ENCODE data around the gene NTNG1.

The NTNG1 gene

DNA sequence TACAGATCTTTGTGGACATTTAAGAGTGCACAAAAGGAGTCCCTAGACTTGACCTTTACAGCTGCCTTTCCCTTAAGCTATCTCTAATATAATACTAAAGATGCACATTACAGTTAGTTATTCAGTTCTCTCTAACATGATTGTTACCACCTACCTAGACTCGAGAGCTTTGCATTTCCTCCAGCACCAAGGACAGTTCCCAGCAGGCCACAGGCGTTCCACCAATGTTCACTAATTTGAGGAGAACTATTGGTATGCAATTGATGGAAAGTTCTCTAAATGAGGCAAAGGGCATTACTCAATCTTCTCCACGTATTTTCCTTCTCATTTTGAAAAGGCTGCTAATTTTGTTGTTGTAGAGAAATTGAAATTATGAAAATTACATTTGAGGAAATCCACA is 5.4 kb upstream of the NTNG1 start:
- peaks cover 29% of the 10 kb centered on the region for H3K27me3 ChIP-seq (ENCODE audit: insufficient read depth, poor library complexity, severe bottlenecking)
- no peak overlapping the region for H3K27ac ChIP-seq (replicated peaks)
- DNase-seq (ENCODE audit: low read depth in 1 of 2, low spot score in 1 of 2): peak in 1 of 2 experiments; percentile 14
- H3K4me3 ChIP-seq (replicated peaks; ENCODE audit: insufficient read depth, low read length): no peak overlapping the region
- TF ChIP-seq SPI1 (IDR thresholded peaks at IDR 0.05; ENCODE audit: borderline replicate concordance, low read depth) (no peak), GABPA (IDR thresholded peaks at IDR 0.05; ENCODE audit: low read depth) (no peak), POLR2AphosphoS5 (IDR thresholded peaks at IDR 0.05; ENCODE audit: low read depth) (no peak)
- TF ChIP-seq, protein P1, sequence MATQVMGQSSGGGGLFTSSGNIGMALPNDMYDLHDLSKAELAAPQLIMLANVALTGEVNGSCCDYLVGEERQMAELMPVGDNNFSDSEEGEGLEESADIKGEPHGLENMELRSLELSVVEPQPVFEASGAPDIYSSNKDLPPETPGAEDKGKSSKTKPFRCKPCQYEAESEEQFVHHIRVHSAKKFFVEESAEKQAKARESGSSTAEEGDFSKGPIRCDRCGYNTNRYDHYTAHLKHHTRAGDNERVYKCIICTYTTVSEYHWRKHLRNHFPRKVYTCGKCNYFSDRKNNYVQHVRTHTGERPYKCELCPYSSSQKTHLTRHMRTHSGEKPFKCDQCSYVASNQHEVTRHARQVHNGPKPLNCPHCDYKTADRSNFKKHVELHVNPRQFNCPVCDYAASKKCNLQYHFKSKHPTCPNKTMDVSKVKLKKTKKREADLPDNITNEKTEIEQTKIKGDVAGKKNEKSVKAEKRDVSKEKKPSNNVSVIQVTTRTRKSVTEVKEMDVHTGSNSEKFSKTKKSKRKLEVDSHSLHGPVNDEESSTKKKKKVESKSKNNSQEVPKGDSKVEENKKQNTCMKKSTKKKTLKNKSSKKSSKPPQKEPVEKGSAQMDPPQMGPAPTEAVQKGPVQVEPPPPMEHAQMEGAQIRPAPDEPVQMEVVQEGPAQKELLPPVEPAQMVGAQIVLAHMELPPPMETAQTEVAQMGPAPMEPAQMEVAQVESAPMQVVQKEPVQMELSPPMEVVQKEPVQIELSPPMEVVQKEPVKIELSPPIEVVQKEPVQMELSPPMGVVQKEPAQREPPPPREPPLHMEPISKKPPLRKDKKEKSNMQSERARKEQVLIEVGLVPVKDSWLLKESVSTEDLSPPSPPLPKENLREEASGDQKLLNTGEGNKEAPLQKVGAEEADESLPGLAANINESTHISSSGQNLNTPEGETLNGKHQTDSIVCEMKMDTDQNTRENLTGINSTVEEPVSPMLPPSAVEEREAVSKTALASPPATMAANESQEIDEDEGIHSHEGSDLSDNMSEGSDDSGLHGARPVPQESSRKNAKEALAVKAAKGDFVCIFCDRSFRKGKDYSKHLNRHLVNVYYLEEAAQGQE (IDR thresholded peaks at IDR 0.05; ENCODE audit: insufficient replicate concordance, low read depth): peak; percentile 97
- TF ChIP-seq, protein P2, sequence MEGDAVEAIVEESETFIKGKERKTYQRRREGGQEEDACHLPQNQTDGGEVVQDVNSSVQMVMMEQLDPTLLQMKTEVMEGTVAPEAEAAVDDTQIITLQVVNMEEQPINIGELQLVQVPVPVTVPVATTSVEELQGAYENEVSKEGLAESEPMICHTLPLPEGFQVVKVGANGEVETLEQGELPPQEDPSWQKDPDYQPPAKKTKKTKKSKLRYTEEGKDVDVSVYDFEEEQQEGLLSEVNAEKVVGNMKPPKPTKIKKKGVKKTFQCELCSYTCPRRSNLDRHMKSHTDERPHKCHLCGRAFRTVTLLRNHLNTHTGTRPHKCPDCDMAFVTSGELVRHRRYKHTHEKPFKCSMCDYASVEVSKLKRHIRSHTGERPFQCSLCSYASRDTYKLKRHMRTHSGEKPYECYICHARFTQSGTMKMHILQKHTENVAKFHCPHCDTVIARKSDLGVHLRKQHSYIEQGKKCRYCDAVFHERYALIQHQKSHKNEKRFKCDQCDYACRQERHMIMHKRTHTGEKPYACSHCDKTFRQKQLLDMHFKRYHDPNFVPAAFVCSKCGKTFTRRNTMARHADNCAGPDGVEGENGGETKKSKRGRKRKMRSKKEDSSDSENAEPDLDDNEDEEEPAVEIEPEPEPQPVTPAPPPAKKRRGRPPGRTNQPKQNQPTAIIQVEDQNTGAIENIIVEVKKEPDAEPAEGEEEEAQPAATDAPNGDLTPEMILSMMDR (IDR thresholded peaks at IDR 0.05; ENCODE audit: insufficient read depth, low read length): no peak

DNA sequence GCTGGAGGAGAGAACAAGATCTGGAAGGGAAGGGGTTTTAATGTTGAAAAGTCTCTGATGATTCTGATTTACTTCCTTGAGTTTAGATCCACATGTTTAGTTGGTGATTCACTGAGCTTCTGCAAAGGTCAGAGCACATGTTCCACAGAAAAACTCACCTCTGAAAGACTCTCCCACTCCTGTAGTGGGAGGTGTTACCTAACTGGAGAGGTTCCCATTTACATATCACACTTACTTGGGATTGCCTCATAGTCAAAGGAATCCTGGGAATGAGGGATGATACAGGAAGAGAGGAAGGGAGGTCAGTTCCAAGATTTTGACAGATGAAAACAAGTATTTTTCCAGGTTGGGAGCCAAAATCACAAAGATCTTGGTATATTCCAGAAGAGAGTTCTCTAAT is 2.7 kb upstream of the NTNG1 start:
- no peak for DNase-seq (ENCODE audit: low read depth in 1 of 2, low spot score in 1 of 2)
- no peak overlapping the region for H3K27ac ChIP-seq (replicated peaks)
- peaks cover 43% of the 10 kb centered on the region for H3K27me3 ChIP-seq (ENCODE audit: insufficient read depth, poor library complexity, severe bottlenecking)

DNA sequence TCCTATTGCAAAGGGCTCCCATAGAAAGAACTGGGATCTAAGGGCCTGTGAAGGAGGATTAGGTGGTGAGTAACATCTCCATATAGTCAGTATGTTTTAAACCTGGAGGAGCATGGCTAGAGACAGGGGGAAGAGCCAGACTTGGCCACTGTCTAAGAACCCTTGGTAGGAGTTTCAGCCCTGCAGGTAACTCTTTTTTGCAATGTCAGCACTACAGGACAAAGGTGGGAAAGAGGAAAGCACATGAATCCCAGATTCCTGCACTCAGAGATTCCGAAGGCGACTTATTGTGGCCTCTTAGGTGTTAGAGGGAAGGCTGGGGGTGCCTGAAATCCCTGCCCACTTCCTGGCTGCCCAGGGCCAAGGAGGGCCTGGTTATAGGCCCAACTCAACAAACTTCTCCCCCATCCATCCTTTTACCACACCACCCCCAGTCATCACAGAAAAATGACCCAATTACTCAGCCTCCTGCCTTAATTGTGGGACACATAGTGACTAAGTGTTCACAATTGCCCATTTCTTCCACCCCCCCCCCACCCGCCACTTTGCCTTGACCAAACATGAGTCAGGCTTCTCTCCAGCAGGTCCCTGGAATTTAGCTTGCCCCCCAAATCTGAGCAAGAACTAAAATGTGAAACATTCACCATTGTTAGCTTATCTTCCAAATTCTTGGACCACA is 1.9 kb upstream of the NTNG1 start:
- Histone ChIP-seq H3K4me3 (replicated peaks; ENCODE audit: insufficient read depth, low read length) (no peak overlapping the region), H3K27me3 (ENCODE audit: insufficient read depth, poor library complexity, severe bottlenecking) (peaks cover 45% of the 10 kb centered on the region), H3K27ac (replicated peaks) (no peak overlapping the region)
- no peak for DNase-seq (ENCODE audit: low read depth in 1 of 2, low spot score in 1 of 2)
- no peak for TF ChIP-seq POLR2AphosphoS5 (IDR thresholded peaks at IDR 0.05; ENCODE audit: low read depth)
- TF ChIP-seq, protein P2 (IDR thresholded peaks at IDR 0.05; ENCODE audit: insufficient read depth, low read length): no peak
- no peak for TF ChIP-seq GABPA (IDR thresholded peaks at IDR 0.05; ENCODE audit: low read depth)
- no peak for TF ChIP-seq SPI1 (IDR thresholded peaks at IDR 0.05; ENCODE audit: borderline replicate concordance, low read depth)
- TF ChIP-seq, protein P1 (IDR thresholded peaks at IDR 0.05; ENCODE audit: insufficient replicate concordance, low read depth): no peak

More for the DNA sequence above, 2.7 kb upstream of the NTNG1 start:
- H3K4me3 ChIP-seq (replicated peaks; ENCODE audit: insufficient read depth, low read length): no peak overlapping the region
- TF ChIP-seq, protein P1 (IDR thresholded peaks at IDR 0.05; ENCODE audit: insufficient replicate concordance, low read depth): no peak
- TF ChIP-seq SPI1 (IDR thresholded peaks at IDR 0.05; ENCODE audit: borderline replicate concordance, low read depth) (no peak), GABPA (IDR thresholded peaks at IDR 0.05; ENCODE audit: low read depth) (no peak), POLR2AphosphoS5 (IDR thresholded peaks at IDR 0.05; ENCODE audit: low read depth) (no peak)
- TF ChIP-seq, protein P2 (IDR thresholded peaks at IDR 0.05; ENCODE audit: insufficient read depth, low read length): no peak
